ENCODE data around the gene HOXC4.
"Not testable (repeated sequence)": the region's sequence is repeated elsewhere in the genome, so short reads cannot be mapped to it uniquely, and the experiment has no call there.

The HOXC4 gene

GRCh38 chr12:54092943-54093342, 39.3 kb downstream of the HOXC4 start:
- DNase-seq: not testable (repeated sequence)

DNA sequence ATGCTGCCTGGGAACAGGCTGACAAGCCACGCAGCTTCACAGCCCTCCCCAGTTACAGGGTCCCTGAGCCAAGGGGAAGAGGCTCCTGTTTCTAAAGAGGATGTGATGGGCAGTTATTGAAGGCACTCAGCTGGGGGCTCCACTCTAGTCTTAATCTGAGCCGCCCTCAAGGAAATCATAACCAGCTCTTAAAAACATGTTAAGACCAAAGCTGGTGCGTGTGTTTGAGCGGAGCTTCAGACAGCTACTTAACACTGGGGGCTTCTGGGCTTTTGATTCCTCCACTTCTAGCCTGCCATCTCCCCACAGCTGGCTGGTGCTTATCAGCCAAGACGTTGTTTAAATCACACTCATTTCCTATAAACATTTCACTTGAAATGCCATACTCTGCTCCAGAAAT, 42.3 kb downstream of the HOXC4 start:
- not testable (repeated sequence) for DNase-seq

GRCh38 chr12:54098644-54099043, 45.0 kb downstream of the HOXC4 start:
- DNase-seq: not testable (repeated sequence)

GRCh38 chr12:54100588-54100987, 47.0 kb downstream of the HOXC4 start:
- DNase-seq: not testable (repeated sequence)

DNA sequence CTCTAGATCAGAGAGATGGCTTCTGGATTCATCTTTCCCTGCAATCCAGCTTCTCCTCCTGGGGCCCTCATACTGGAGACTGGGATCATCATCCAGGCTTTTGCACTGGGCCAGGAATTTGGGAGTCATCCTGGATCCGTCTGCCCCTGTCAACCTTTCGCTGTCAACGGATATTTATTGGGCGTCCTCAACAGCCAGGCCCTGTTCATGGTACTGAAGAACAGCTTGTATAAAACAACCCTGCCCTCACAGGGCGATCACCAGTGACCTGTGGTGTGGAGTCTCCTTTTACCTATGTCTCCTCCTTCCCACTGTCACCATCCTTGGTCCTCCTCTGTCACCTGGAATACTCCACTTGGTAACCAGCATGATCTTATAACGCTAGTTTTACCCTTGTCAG, 48.6 kb downstream of the HOXC4 start:
- not testable (repeated sequence) for DNase-seq

DNA sequence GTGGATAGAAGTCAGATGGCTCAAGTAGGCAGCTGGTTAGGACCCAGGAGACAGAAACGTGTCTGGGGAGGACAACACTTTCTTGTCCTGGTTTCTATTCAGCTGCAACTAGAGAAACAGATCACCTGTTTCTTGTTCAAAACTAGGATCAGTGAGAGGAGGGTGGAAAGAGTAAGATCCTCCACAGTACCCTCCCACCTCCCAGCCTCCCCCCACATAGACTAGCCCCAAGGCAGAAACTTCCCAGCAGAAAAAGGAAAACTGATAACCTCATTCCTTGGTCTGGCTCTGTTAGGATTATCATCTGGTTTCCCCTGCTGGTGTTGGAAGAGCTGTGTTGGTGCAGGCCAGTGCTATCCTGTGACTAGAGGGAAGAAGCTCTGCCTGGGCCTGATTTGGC, 50.2 kb downstream of the HOXC4 start:
- not testable (repeated sequence) for DNase-seq

Data from SHP77 (cell line).